Measurements from ENCODE around the gene RYR1.

DNA sequence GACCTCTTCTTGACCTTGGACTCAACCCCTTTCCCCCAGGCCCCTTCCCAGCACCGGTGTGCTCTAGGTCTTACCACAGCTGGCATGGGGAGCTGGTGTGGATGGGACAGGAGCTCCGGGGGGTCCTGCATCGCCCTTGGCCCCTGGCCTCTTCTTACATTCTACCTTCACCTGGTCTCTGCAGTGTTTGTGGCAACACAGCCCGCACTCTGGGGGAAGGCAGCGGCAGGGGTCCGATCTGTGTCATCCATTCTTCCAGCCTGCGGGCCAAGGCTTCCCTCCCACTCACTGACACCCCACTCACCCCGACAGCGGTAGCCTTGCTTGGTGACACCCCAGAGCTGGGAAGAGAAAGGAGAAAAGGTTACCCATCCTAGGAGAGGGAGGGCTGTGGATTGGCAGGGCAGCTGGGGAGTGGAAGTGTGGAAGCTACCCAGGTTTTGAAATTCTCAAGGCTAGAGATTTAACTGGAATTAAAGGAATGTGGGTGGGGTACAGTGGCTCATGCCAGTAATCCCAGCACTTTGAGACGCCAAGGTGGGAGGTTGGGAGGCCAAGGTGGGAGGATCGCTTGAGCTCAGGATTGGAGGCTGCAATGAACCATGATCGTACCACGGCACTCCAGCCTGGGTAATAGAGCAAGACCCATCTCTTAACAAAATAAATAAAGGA, 22.3 kb upstream of the RYR1 start:
- no peak for TF ChIP-seq POLR2A (IDR thresholded peaks at IDR 0.05)
- TF ChIP-seq, protein P1, sequence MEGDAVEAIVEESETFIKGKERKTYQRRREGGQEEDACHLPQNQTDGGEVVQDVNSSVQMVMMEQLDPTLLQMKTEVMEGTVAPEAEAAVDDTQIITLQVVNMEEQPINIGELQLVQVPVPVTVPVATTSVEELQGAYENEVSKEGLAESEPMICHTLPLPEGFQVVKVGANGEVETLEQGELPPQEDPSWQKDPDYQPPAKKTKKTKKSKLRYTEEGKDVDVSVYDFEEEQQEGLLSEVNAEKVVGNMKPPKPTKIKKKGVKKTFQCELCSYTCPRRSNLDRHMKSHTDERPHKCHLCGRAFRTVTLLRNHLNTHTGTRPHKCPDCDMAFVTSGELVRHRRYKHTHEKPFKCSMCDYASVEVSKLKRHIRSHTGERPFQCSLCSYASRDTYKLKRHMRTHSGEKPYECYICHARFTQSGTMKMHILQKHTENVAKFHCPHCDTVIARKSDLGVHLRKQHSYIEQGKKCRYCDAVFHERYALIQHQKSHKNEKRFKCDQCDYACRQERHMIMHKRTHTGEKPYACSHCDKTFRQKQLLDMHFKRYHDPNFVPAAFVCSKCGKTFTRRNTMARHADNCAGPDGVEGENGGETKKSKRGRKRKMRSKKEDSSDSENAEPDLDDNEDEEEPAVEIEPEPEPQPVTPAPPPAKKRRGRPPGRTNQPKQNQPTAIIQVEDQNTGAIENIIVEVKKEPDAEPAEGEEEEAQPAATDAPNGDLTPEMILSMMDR (IDR thresholded peaks at IDR 0.05): no peak

Data from thyroid gland (tissue), 4 donors.